CD4-positive, alpha-beta T cell treated with Interleukin-12 subunit alpha and Interleukin-12 subunit beta, for 1 hour (primary cell): Measurements from ENCODE around the gene TMEM176A.
"Not testable (repeated sequence)": the region's sequence is repeated elsewhere in the genome, so short reads cannot be mapped to it uniquely, and the experiment has no call there.

Experiments used
- DNase-seq: peaks from one replicate; pipeline ENCODE4 v3.0.0-alpha.2; 2020

TMEM176A gene, protein sequence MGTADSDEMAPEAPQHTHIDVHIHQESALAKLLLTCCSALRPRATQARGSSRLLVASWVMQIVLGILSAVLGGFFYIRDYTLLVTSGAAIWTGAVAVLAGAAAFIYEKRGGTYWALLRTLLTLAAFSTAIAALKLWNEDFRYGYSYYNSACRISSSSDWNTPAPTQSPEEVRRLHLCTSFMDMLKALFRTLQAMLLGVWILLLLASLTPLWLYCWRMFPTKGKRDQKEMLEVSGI

DNA sequence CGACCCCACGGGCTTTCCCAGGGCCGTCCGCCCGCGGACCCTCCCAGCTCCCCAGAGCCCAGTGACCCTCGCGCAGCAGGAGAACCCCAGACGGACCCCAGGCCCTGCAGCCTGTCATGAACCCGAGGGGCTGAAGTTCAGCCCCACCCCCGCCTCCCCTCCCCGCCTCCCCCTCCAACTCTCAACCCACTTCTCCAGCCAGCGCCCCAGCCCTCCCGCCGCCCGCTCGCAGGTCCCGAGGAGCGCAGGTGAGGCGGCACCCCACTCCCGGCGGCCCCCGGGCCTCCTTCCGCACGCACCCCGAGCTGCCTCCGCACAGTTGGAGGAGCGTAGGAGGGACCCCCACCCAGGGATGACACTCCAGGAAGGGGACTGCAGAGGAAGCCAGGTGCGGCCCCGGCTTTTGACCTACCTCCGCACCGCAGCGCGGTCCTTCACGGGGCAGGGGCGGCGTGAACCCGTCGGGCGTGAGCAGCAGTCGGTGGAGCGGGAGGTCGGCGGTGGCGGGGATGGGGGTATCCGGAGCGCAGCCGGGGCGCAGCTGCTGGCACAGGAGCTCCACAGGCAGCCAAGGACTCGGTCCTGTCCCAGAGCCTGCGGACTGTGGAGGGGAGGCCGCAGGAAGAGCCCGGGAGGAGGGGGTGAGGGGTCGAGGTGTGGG is at the start of gene TMEM176A:
Gene TMEM176A, plus strand, starts transcription at position 189 of the 661 bp plus-strand sequence. CDS start 782 bp downstream, outside the sequence.
- DNase-seq = peak; percentile 7

DNA sequence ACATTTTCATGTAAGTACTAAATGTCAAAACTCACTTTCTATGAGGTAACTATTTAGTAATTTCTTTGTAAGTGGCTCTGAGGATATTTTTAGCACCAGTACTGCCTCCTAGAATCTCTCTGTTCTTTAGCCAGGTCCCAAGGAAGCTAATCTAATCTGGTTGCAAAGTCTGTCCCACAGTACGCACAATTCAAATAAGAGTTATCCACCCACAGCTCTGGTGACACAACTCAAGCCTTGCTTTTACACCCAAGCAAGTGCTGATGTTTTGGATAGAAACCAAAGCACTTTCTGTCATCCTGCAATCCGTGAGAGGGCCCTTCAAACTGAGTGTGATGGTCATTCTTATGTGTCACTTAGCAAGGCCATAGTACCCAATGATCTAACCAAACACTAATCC is 48.9 kb upstream of the TMEM176A start:
- no peak for DNase-seq

GRCh38 chr7:150753239-150753638 is 47.3 kb upstream of the TMEM176A start:
- DNase-seq = no peak

DNA sequence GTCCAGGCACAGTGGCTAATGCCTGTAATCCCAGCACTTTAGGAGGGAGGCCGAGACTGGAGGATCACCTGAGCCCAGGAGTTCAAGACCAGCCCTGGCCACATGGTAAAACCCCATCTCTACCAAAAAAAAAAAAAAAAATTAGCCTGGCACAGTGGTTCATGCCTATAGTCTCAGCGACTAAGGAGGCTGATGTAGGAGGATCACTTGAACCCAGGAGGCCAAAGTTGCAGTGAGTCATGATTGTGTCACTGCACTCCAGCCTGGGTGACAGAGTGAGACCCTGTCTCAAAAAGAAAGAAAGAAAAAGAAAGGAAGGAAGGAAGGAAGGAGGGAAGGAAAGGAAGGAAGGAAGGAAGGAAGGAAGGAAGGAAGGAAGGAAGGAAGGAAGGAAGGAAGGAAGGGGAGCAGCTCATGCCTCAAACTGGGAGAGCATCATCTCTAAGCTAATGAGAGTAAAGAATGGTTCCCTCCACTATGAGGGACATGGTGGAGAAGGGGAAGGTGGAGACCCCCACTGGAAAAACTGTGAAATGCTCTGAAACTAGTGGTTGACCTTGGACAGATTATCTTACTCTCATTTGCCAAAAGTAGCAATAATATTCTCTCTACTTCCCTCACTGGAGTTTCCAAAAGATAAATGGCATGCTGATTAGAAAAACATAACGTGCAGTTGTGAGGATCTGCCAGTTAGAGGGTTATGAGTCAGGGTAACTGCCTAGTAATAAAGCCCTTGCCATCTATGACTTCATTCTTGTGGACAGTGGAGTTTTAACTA is 46.6 kb upstream of the TMEM176A start:
- DNase-seq = peak; percentile 59

DNA sequence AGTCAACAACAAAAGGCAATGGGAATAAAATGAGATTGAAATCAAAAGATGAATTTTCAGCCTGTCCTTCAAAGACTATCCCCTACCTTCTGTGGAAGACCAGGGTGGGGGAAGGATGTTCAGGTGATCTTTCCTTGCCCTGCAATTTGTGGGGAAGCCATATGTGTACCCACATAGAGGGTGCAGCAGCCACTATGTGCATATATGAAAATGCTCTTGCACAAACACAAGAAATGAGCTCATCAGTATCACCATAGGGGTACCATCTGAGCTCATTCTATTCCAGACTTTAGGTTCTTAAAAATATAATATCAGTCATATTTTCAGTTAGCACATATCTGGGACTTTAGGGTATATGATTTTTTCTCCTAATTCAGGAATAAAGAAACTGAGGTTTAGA is 45.6 kb upstream of the TMEM176A start:
- no peak for DNase-seq

GRCh38 chr7:150755473-150756099 is 45.0 kb upstream of the TMEM176A start:
- DNase-seq = peak; percentile 87

DNA sequence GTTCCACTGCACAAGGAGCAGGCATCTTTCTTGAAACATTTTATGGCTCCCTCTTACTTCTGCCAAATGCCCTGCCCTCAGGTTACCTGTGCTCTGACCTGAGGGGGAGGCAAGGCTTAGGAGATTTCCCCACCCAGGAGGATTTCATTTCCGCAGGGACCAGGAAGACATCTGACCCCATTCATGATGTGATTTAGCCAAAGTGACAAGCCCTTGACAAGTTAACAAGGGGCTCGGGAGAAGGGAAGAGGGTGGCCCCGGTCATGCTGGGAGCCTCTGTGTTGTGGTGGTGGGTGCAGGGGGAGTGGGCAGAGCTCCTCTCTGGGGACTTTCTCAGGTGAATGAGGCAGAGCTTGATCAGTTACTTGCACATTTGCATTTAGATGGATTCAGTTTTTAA is 44.4 kb upstream of the TMEM176A start:
- no peak for DNase-seq

DNA sequence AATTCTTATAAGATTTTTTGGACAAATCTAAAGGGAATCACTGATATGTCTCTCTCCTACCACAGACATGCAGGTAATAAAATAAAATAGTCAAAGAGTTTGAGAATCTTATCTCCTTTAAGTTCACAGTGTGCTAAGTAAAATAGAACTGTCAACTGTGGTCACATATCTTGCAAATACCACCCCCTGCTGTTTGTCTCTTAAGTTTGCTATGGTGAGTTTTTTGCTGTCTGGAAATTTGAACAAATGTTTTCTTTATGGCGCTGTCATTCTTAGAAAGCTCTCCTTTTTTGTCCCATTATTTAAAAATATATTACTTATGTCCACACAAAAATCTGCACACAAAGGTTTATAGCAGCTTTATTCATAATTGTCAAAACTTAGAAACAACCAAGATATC is 43.7 kb upstream of the TMEM176A start:
- peak; percentile 80 for DNase-seq

GRCh38 chr7:150759479-150759878 is 41.1 kb upstream of the TMEM176A start:
- DNase-seq = no peak

DNA sequence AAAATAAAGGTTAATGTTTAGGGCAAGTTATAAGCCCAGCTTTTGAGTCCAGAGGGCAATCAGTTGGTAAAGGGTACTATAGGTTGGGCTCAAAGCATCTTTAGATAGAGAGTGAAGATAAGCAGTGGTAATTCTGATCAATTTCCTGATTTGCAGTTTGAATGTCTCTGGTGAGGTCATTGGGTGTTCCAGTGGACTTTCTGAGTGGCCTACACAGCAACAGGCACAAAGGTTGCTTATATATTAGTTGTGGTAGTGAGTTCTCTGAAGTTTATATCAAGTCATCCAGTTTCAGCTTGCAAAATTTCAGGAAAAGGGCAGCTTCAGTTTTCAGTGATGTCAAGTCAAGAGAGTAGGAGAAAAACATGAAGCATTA is 34.2 kb upstream of the TMEM176A start:
- no peak for DNase-seq

DNA sequence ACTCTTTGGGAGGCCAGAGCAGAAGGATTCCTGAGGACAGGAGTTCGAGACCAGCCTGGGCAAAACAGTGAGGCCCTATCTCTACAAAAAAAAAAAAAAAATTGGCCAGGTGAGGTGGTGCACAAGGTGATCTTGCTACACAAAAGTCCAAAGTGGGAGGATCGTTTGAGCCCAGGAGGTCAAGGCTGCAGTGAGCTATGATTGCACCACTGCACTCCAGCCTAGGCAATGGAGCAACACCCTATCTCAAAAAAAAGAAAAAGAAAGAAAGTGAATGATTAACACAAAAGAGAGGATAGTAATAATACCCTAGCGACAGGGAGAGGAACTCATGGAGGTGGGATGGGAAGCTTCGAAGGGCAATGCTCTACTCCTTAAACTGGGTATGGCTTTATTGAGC is 30.8 kb upstream of the TMEM176A start:
- DNase-seq = no peak

- not testable (repeated sequence) for DNase-seq
Observed at GRCh38 chr7:150774131-150774530, 26.4 kb upstream of the TMEM176A start.

GRCh38 chr7:150778014-150778737 is 22.4 kb upstream of the TMEM176A start:
- DNase-seq = no peak

GRCh38 chr7:150778738-150779301 is 21.7 kb upstream of the TMEM176A start:
- peak; percentile 70 for DNase-seq

GRCh38 chr7:150780292-150780691 is 20.3 kb upstream of the TMEM176A start:
- no peak for DNase-seq

- peak; percentile 6 for DNase-seq
Observed at GRCh38 chr7:150781103-150781502, 19.5 kb upstream of the TMEM176A start.

DNA sequence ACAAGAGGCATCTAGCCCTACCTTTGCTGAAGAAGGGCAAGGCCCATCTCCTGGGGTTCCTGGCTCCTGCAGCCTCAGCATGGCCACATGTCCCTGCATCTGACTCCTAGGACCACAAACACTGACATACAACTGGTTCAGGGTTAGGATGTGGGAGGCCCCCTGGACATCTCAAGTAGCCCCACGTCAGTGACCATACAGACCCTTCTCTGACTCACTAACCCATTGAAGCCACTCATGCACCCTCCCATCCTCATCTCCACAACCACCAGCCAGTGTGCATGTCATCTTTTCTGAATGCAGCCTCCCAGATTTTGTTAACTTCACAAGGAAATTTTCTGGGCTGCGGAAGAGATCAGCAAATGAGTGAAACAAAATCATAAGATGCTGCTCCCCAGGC is 18.6 kb upstream of the TMEM176A start:
- no peak for DNase-seq

- DNase-seq = no peak
Observed at GRCh38 chr7:150784120-150784736, 16.3 kb upstream of the TMEM176A start.

- no peak for DNase-seq
Observed at GRCh38 chr7:150784954-150785353, 15.6 kb upstream of the TMEM176A start.

- peak; percentile 14 for DNase-seq
Observed at GRCh38 chr7:150787321-150788281, 13.0 kb upstream of the TMEM176A start.
